ENCODE data around the gene SAMD11. TPM values are rescaled to one million over a fixed set of nuclear protein-coding genes. Genes with fewer than 3 reads are reported as not detected.
A peak's percentile ranks its signal among the peaks of the same experiment; 100 is the strongest.

The SAMD11 gene
- total RNA-seq, 1 donor = 1.6 TPM

DNA sequence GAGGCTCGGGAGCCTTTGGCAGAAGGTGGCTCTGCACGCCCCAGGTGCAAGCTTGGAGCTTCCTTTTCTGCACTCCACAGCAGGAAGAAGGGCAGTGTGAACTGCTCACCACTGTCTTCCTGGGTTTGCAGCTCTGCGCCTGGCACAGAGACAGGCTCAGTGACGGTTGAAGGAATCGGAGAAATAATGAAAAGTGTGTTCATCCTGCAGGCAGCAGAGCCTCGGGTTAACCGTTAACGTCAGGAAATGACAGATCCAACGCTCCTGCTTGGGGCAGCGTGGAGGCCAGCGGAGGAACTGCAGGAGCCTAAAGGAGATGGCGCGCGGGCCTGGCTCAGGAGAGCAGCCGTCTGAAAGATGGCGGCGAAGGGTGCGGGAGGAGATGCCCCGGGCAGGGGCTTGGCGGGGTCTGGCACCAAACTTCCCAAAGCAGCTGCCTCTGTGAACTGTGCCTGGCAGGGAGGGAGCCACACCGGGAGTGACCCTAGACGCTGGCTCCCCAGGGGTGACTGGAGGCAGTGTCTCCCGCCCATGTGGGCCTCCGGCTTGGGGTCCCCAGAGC lies 10.9 kb upstream of the SAMD11 start:
- no peak for DNase-seq (ENCODE audit: low read depth)
- H3K4me3 ChIP-seq (ENCODE audit: low read depth, low read length) = no peak overlapping the region
- peak; percentile 46 for TF ChIP-seq CTCF (IDR thresholded peaks at IDR 0.05; ENCODE audit: insufficient read depth, low read length)

GRCh38 chr1:913491-914130 lies 10.1 kb upstream of the SAMD11 start:
- no peak overlapping the region for H3K4me3 ChIP-seq (ENCODE audit: low read depth, low read length)
- no peak for TF ChIP-seq CTCF (IDR thresholded peaks at IDR 0.05; ENCODE audit: insufficient read depth, low read length)
- no peak for DNase-seq (ENCODE audit: low read depth)

GRCh38 chr1:914131-914890 lies 9.4 kb upstream of the SAMD11 start:
- H3K4me3 ChIP-seq (ENCODE audit: low read depth, low read length) = no peak overlapping the region
- DNase-seq (ENCODE audit: low read depth) = no peak
- no peak for TF ChIP-seq CTCF (IDR thresholded peaks at IDR 0.05; ENCODE audit: insufficient read depth, low read length)

DNA sequence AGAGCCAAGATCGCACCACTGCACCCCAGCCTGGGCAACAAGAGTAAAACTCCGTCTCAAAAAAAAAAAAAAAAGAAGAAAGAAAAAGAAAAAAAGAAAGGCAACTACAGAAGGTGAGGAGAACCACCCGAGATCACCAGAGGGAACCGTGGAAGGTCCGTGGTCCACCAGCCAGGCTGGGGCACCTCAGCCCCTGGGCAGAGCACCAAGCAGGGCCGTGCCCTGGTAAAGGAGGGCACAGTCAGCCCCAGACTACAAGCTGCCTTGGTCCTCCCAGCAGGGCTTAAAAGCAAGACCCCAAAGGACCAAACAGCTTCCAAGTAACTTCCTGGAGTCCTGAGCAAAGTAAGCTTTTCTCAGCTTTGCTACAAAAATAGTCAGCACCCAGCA lies 8.8 kb upstream of the SAMD11 start:
- no peak for TF ChIP-seq CTCF (IDR thresholded peaks at IDR 0.05; ENCODE audit: insufficient read depth, low read length)
- H3K4me3 ChIP-seq (ENCODE audit: low read depth, low read length) = no peak overlapping the region
- no peak for DNase-seq (ENCODE audit: low read depth)

DNA sequence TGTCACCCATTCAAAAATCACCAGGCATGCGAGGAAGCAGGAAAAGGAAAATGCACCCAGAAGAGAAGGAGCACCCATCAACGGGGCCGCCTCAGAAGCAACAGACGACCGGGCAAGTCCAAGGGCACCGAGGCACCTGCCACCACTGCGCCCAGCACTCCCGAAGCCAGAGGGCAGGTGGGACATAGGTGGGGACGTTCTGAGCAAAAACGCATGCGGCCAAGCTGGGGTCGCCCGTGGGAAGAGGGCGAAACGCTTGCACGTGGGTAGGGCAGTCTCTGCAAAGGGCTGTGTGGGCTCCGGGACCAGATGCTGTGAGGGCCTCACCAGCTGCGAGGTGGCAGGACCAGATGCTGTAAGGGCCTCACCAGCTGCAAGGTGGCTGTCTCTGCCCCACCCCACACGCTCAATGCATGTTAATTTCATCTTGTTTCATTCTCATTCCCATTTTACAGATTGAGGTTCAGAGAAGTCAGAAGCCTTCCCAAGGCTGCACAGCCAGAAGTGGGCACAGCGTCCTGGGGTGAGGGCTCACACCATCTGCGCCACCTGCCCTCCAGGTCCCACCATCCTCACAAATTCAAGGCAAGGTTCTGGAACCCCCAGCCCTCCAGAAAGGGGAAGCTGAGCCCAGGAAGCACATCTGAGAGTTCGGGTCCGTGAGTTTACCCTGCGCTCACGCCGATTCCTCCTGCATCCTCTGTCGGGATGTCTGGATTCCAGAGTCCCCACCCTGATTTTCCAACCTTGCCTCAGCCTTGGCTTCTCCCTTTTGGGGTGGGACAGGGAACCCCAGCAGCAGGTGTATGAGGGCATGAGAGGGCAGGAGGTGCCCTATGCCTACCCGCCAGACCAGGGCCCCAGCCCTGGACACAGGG lies 8.2 kb upstream of the SAMD11 start:
- no peak for TF ChIP-seq CTCF (IDR thresholded peaks at IDR 0.05; ENCODE audit: insufficient read depth, low read length)
- no peak for DNase-seq (ENCODE audit: low read depth)

GRCh38 chr1:916173-917075 lies 7.3 kb upstream of the SAMD11 start:
- peak; percentile 36 for DNase-seq (ENCODE audit: low read depth)
- H3K4me3 ChIP-seq (ENCODE audit: low read depth, low read length) = no peak overlapping the region
- TF ChIP-seq CTCF (IDR thresholded peaks at IDR 0.05; ENCODE audit: insufficient read depth, low read length) = no peak

More for the DNA sequence above, 8.2 kb upstream of the SAMD11 start:
- no peak overlapping the region for H3K4me3 ChIP-seq (ENCODE audit: low read depth, low read length)
